ENCODE results near the gene SMIM41.

DNA sequence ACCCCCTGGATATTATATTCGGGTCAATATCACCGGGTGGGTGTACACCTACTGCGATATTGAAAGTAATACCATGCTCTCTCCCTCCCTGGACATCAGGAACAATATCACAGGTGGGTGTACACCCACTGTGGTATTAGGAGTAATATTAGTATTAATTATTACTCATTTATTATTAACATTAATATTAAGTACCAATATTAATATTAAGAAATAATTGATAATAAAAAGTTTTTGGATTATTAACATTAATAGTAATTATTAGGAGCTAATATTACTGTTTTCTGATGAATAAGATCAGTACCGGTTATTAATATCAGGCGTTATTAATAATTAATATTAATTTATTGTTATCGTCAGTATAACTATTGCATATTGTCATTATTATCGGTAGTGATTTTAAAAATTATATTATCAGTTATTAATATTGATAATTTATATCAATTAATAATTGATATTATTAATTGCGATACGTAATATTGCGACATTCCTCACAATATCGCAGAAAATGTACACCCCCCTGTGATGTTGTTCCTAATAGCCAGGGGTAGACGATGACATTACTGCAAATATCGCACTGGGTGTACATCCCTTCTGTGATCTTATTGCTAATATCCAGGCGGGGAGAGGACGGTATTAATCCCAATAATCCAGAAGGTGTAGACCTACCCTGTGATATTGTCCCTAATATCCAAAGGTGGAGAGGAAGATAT lies 17.0 kb downstream of the SMIM41 start:
- TF ChIP-seq POLR2A (IDR thresholded peaks at IDR 0.05) = no peak
- TF ChIP-seq, protein P1, sequence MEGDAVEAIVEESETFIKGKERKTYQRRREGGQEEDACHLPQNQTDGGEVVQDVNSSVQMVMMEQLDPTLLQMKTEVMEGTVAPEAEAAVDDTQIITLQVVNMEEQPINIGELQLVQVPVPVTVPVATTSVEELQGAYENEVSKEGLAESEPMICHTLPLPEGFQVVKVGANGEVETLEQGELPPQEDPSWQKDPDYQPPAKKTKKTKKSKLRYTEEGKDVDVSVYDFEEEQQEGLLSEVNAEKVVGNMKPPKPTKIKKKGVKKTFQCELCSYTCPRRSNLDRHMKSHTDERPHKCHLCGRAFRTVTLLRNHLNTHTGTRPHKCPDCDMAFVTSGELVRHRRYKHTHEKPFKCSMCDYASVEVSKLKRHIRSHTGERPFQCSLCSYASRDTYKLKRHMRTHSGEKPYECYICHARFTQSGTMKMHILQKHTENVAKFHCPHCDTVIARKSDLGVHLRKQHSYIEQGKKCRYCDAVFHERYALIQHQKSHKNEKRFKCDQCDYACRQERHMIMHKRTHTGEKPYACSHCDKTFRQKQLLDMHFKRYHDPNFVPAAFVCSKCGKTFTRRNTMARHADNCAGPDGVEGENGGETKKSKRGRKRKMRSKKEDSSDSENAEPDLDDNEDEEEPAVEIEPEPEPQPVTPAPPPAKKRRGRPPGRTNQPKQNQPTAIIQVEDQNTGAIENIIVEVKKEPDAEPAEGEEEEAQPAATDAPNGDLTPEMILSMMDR (IDR thresholded peaks at IDR 0.05) = no peak

All from testis (tissue), 2 donors.